NCI-H2107 treated with DMSO at 0.1 percent for 48 hours (cell line): ENCODE data around the gene RBM18.

Experiments used
- DNase-seq: peaks from one replicate; lab custom pipeline; 2025; ENCODE audit not compliant: unreplicated experiment; lab: John Stamatoyannopoulos, UW

Gene RBM18

GRCh38 chr9:122223435-122223834 is 41.2 kb downstream of the RBM18 start:
- DNase-seq, result no peak

GRCh38 chr9:122222791-122223190 is 41.8 kb downstream of the RBM18 start:
- DNase-seq, result no peak

GRCh38 chr9:122221183-122221811 is 43.3 kb downstream of the RBM18 start:
- no peak for DNase-seq

DNA sequence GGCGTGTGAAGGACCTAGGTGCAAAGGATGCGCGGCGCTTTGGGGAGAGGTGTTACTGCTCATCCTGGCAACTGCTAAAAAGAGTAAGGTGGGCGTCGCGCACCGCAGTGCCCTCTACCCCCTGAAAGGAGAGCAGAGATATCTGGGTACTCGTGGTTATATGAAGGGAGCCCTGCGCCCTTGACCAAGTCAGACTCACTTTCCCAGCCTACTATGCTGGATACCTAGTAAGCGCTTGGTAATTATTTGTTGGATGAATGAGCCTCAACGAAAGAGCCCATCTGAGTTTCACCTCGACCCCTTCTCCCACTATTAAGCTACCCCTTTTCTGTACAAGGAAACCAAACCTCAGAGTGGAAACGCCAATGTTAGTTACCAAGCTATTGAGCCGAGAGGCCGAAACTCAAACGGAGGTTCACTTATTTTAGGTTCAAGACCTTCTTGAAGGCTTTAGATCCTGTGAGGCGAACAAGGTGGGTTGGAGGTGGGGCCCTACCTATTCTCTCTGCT is 43.9 kb downstream of the RBM18 start:
- DNase-seq, result no peak

DNA sequence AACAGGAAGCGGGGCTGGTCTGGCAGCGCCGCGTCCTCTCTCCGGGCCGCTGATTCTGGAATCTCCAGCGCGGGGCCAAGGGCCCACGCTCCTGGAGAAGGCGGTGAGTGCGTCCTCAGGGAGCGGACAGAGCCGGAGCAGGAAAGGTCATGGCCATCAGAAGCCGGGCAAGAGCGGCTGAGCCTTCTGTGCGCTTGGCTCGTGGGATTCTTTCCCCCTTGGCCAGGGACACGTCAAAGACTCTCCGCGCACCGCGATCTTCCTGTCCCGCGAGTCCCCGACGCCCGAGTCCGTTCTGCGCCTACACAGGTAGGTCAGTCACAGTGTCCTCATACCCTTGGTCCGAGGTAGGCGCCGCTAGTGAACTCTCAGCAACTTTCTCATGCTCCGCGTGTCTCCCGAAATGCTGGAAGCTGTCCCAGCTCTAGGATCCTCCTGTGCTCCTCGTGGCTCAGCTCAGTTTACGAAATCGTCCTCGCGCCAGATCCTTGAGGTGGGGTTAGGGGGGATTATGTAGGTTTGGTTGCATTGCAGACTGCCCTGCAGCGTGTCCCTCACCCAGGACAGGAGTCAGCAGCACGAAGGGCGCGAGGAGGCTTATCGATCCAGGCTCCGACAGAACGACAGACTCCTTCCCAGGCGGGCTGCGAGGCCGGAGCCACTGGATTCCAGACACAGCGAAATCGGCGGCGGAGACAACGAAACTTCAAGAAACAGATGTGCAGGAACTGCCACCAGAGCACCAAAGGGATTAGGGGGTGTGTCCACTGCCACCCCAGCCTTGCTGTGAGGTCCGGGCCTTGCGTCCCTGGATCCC is 44.6 kb downstream of the RBM18 start:
- DNase-seq, result no peak

GRCh38 chr9:122218935-122219855 is 45.4 kb downstream of the RBM18 start:
- no peak for DNase-seq

DNA sequence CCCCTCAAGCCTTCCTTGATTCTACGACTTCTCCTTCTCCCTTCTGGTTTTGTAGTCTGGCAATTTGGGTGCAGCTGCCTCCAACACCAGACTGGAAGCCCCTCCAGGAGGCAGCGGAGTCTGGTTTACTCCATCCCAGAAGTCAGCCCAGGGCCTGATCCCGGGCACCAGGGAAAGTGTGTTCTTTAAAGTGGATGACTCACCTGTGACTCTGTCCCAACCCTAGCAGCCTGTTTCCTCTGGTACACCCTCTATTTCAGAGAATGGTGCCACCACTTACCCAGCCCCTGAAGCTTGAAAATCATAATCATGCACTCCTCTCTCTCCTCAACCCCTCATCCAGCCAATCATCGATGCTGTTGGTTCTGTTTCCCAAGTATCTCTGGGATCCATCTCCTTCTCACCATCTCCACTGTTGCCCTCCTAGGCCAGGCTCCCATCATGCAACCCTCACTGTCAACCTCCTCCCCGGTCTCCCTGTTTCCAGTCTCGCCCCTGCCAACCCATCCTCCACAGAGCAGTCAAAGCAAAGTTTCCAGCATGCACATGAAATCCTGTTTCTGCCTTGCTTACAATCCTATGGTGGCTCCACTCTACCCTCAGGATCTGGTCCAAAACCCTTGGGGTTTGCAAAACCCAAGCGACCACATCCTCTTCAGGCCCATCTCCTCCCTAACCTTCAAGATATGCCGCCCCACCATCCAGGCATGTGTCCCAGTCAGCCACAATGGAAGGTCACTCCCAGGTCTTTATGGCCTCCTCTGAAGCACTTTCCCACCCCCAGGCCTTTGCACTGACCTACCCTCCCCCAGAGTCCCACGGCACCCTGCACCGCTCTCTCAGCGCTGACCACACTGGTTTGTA is 46.3 kb downstream of the RBM18 start:
- no peak for DNase-seq

GRCh38 chr9:122217640-122218039 is 47.0 kb downstream of the RBM18 start:
- DNase-seq, result no peak

GRCh38 chr9:122216798-122217418 is 47.7 kb downstream of the RBM18 start:
- DNase-seq, result no peak

GRCh38 chr9:122216138-122216797 is 48.4 kb downstream of the RBM18 start:
- no peak for DNase-seq

DNA sequence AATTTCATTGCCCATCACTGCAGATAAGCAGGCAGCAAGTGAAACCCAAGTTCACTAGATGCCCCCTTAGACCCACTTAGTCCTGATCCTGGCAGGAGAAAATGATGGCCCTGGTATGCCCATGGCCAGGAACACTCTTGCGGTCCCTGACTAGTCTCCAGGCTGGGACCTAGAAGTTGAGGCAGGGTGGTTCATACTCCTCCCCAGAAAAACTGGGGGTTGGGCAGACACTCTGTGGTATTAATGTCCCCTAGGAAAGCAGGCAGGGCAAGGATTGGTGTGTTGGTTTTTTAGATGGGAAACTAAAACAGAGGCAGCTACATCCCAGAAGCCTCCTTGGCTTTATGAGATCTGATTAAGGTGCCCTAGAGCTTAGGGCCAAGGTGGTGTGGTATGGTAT is 49.0 kb downstream of the RBM18 start:
- no peak for DNase-seq

- DNase-seq, result no peak
These were observed 50.1 kb downstream of the RBM18 start for GRCh38 chr9:122214507-122214906.

DNA sequence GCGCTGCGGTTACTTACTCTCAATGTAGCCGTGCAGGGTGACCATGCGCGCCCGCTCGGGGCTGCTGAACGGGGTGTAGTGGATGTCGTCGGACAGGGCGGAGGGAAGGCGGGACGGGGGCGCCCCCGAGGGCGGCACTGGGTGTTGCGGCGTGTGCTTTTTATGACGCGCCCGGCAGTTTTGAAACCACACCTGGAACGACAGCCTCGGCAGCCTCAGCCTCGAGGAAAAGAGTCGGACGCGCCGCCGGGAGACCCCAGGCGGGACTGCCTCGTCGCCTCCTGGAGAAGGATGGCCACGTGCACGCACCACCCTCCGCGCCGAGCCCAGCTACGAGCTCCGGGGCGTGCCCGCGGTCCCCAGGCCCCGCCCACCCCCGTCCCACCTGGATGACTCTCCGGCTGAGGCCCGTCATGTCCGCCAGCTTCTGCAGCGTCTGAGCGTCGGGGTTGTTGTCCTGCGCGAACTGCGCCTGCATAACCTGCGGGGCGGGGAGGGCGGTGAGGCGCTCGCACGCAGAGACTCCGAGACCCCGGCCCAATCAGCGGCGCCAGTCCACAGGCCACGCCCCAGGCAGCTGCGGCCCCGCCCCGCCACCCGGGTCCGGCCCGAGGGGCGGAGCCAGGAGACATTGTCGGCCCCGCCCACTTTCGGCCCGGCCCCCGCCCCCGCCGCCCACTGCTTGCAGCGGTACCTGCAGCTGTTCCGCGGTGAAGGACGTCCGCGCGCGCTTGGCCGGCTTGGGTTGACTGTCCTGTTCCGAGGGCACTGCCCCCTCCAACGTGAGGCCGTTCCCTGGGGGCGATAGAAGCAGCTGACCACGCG is 50.8 kb downstream of the RBM18 start:
- DNase-seq, result peak; percentile 25

DNA sequence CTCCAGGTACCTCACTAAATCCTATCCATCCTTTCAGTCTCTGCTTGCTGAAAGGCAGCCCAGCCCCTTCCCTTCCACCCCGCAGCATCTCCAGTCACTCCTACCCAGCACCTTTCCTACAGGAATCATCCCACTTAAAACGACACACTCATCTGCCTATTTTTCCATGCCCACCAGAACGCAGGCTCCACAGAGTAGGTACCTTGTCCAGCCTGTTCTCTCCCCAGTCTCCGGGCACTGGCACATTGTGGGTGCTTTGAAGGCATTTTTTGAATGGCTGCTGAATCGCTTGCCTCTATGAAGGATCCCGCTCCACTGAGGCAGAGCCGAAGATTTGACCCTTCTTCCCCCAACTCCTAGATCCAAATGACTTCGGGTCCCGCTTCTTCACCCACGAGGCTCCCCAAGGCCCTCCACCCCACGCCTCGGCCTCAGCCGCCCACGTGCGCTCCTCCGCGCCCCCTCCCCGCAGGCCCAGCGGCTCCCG is 51.5 kb downstream of the RBM18 start:
- DNase-seq, result no peak

DNA sequence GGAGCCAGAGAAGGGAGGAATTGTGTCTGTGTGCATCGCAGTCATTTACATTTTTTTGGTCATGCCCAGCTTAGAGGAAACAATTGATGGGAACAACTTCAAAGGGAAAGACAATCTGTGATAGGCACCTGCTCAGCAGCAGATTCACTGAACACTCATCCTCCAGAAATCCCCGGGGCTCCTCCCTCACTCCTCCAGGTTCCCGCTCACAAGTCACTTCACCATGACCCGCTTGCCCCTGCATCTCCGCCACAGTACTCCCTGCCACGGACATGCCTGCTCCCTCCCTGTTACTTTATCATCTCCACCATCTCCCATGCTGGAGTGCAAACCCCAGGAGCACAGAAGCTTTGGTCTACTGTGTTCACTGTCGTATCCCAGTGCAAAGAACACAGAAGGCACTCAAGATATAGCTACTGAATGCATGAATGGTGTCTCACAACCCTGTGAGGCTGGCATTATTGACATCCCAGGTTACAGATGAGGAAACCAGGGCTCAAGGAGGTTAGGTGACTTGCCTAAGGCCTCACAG is 52.1 kb downstream of the RBM18 start:
- no peak for DNase-seq

- no peak for DNase-seq
These were observed 55.2 kb downstream of the RBM18 start for GRCh38 chr9:122209451-122209850.

DNA sequence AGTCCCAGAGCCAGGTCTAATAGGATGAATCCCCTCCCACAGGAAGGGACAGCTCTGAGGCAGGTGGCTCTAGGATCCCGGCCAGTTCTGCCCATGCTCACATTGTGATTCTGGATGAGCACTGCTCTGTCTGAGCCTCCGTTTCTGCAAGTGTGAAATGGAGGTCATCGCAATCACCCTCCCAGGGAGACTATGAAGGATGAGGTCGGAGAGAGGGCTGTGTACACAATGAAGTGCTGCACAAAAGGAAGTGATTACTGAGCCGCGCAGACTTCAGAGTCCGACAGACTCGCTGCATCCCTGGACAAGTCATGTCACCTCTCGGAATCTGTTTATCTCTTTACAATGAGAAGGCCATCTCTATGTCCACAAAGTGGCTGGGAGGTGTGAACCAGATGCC is 57.5 kb downstream of the RBM18 start:
- no peak for DNase-seq
